ENCODE data around the gene CHMP3. TPM values are rescaled to one million over a fixed set of nuclear protein-coding genes. Genes with fewer than 3 reads are reported as not detected.

Gene CHMP3
- total and polyA plus RNA-seq, 2 of the 8 experiments (the other 6 are each of a cell fraction or from before 2014, with no cell fraction given): 11.7 to 21.9 TPM

DNA sequence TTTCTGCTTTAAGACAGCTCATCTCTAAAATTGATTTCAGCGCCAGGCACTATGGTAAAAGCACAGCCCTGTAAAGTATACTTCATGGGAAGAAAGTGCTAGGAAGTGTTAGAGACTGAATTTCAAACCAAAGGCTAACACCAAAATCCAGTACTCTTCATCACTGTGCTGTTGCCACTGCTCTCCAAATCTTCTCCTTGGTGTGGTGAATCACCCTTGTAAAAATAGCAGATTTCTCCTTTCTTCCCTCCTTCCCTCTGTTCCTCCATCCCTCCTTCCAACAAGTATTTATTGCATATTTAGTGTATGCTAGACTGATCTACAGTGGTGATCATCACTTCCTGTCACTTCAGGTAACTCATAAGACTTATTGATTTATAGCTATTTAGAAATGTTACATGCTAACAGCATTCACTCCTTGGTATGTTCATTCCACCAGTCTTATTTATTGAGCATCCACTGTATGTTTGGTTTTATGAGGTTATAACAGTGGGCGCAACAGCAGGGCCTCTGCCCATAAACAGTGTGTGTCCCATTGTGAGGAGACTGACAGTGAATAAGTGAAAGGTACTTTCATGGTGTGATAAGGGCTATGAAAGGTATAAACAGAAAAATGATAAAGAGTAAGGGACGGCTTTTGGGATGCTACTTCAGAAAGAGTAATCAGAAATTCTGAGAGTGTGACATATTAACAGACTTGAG, 102.0 kb downstream of the CHMP3 start:
- TF ChIP-seq POU5F1 (IDR thresholded peaks at IDR 0.05; ENCODE audit: low read depth, low read length) (no peak), RFX5 (IDR thresholded peaks at IDR 0.05; ENCODE audit: borderline replicate concordance, low read depth, low read length) (no peak), FOSL1 (IDR thresholded peaks at IDR 0.05; ENCODE audit: insufficient read depth, low read depth, low read length) (no peak), CBX5 (IDR thresholded peaks at IDR 0.05; ENCODE audit: low read depth, low read length) (no peak), SIN3A (conservative IDR thresholded peaks at IDR 0.05 in 1 of 2, IDR thresholded peaks at IDR 0.05 in 1 of 2; ENCODE audit: low read depth in 1 of 2, low read length in 2 of 2) (no peak), SP2 (IDR thresholded peaks at IDR 0.05; ENCODE audit: low read length) (no peak), SIX5 (IDR thresholded peaks at IDR 0.05; ENCODE audit: low read depth, low read length) (no peak), RBBP5 (IDR thresholded peaks at IDR 0.05; ENCODE audit: borderline replicate concordance, low read depth, low read length) (no peak), CHD2 (IDR thresholded peaks at IDR 0.05; ENCODE audit: low read length) (no peak), CTBP2 (IDR thresholded peaks at IDR 0.05; ENCODE audit: borderline replicate concordance, insufficient read depth, insufficient read length, low read length) (no peak)
- TF ChIP-seq, protein P1, sequence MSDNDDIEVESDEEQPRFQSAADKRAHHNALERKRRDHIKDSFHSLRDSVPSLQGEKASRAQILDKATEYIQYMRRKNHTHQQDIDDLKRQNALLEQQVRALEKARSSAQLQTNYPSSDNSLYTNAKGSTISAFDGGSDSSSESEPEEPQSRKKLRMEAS (IDR thresholded peaks at IDR 0.05): no peak
- Histone ChIP-seq H3K18ac (ENCODE audit: extremely low read depth, low read length) (no peak overlapping the region), H3K79me1 (ENCODE audit: low read depth, low read length) (no peaks in the 10 kb centered on the region), H3K4ac (replicated peaks; ENCODE audit: insufficient read length, low read depth, low read length) (no peak overlapping the region), H3K9ac (replicated peaks in 1 of 4; ENCODE audit: extremely low read depth in 1 of 4, low read depth in 3 of 4, low read length in 3 of 4) (no peak overlapping the region), H2BK12ac (ENCODE audit: low read depth, low read length) (no peak overlapping the region), H3K23ac (ENCODE audit: insufficient read length) (no peak overlapping the region), H2BK5ac (ENCODE audit: low read depth, low read length) (no peak overlapping the region), H3K36me3 (ENCODE audit: control insufficient read depth in 2 of 4, insufficient read depth in 4 of 4, low read length in 3 of 4) (peaks cover 12 to 61% (median 35%) of the 10 kb centered on the region in 4 experiments; a peak in 7 of 8 replicates), H3K14ac (ENCODE audit: insufficient read length) (no peak overlapping the region), H2BK15ac (ENCODE audit: low read length) (no peak overlapping the region), H4K91ac (replicated peaks; ENCODE audit: insufficient read length, low read length) (no peak overlapping the region), H3K4me1 (replicated peaks in 1 of 4; ENCODE audit: control insufficient read depth in 3 of 4, insufficient read depth in 4 of 4, low read length in 3 of 4) (no peaks in the 10 kb centered on the region), H4K5ac (ENCODE audit: insufficient read length, low read depth, low read length) (no peak overlapping the region), H2BK120ac (replicated peaks; ENCODE audit: low read depth, low read length) (no peak overlapping the region), H3K9me3 (ENCODE audit: insufficient read depth in 2 of 2, low read depth in 1 of 2, low read length in 1 of 2) (no peaks in the 10 kb centered on the region), H3K4me2 (ENCODE audit: insufficient read depth in 1 of 2, low read depth in 2 of 2, low read length in 2 of 2) (no peak overlapping the region), H4K8ac (ENCODE audit: extremely low read depth, insufficient read depth, low read length) (no peak overlapping the region), H3K27me3 (replicated peaks in 1 of 4; ENCODE audit: control insufficient read depth in 3 of 4, extremely low read depth in 1 of 4, insufficient read depth in 3 of 4, low read length in 3 of 4) (no peaks in the 10 kb centered on the region), H2BK20ac (ENCODE audit: low read length) (no peak overlapping the region), H4K20me1 (replicated peaks in 1 of 2; ENCODE audit: control insufficient read depth in 1 of 2, insufficient read depth in 2 of 2, low read length in 2 of 2) (peaks cover 0 to 3% of the 10 kb centered on the region in 2 experiments), H3K79me2 (ENCODE audit: control insufficient read depth in 1 of 2, insufficient read depth in 2 of 2, low read length in 2 of 2) (no peaks in the 10 kb centered on the region), H3K56ac (replicated peaks; ENCODE audit: insufficient read length, low read depth, low read length) (no peak overlapping the region), H2AK5ac (ENCODE audit: low read depth, low read length) (no peak overlapping the region), H2AFZ (ENCODE audit: low read length) (no peak overlapping the region), H3K4me3 (ENCODE audit: extremely low read depth in 1 of 4, insufficient read depth in 2 of 4, low read depth in 3 of 4, low read length in 4 of 4) (no peak overlapping the region), H3K27ac (ENCODE audit: low read depth, low read length) (no peak overlapping the region), H3K23me2 (ENCODE audit: low read depth, low read length) (no peaks in the 10 kb centered on the region; the same call in 1 of the 2 replicates)
- DNase-seq (ENCODE audit: low read depth in 1 of 2, low spot score in 2 of 2) (no peak), FAIRE-seq (no peak)
- ChIA-PET POLR2A (ENCODE audit: partially characterized antibody) (no interaction called here), CTCF (ENCODE audit: partially characterized antibody) (no interaction called here)
- WGBS, 2 experiments (ENCODE audit: extremely low coverage in 1 of 2, insufficient coverage in 1 of 2, insufficient read length in 1 of 2, insufficient replicate concordance in 2 of 2, low coverage in 1 of 2, low lambda C conversion rate in 2 of 2, missing lambda C conversion rate in 1 of 2): 98% methylated on average over 3 of the region's 3 CpGs; no CpG with 5 or more reads in 1 of the 2 experiments

Data from H1 (cell line).